Measurements from ENCODE around the gene PLXNC1. TPM values are rescaled to one million over a fixed set of nuclear protein-coding genes. Genes with fewer than 3 reads are reported as not detected.

PLXNC1 gene
- total RNA-seq (2021; fragmentation: NEBNext Ultra II Directional; extraction: Animal tissue kit (Norgen Biotek cat#: 25700)) (1.3 and 2.0 TPM in 2 replicates), polyA plus RNA-seq (2011; rRNA removed) (0.83 and 0.86 TPM in 2 replicates), polyA minus RNA-seq (2011; rRNA and poly(A)+ RNA removed) (3.0 and 5.2 TPM in 2 replicates)
- polyA plus RNA-seq (2011; cell fraction: cytosol; rRNA removed) = 0.80 TPM
- polyA plus RNA-seq (2011; cell fraction: nucleus; rRNA removed) = 1.4 TPM
- 1.6 to 2.5 TPM (median 1.8 TPM) in 4 replicates for polyA plus RNA-seq (2012, experiment 1 of 2)
- polyA plus RNA-seq (2012, experiment 2 of 2) = 0.08 TPM
- polyA plus RNA-seq (2013, experiment 1 of 2) = 1.2 TPM
- polyA plus RNA-seq (2013, experiment 2 of 2) = 1.1 TPM
- 0.81 TPM for polyA minus RNA-seq (2011; cell fraction: cytosol; rRNA and poly(A)+ RNA removed)
- 6.7 TPM for polyA minus RNA-seq (2011; cell fraction: nucleus; rRNA and poly(A)+ RNA removed)
- long read RNA-seq, experiment 1, partial matches to known transcripts = 2 of 3 reads
- long read RNA-seq, experiment 1, other reads (novel, unspliced or antisense) = 1 of 3 reads
- long read RNA-seq, experiment 2 = 0 reads

DNA sequence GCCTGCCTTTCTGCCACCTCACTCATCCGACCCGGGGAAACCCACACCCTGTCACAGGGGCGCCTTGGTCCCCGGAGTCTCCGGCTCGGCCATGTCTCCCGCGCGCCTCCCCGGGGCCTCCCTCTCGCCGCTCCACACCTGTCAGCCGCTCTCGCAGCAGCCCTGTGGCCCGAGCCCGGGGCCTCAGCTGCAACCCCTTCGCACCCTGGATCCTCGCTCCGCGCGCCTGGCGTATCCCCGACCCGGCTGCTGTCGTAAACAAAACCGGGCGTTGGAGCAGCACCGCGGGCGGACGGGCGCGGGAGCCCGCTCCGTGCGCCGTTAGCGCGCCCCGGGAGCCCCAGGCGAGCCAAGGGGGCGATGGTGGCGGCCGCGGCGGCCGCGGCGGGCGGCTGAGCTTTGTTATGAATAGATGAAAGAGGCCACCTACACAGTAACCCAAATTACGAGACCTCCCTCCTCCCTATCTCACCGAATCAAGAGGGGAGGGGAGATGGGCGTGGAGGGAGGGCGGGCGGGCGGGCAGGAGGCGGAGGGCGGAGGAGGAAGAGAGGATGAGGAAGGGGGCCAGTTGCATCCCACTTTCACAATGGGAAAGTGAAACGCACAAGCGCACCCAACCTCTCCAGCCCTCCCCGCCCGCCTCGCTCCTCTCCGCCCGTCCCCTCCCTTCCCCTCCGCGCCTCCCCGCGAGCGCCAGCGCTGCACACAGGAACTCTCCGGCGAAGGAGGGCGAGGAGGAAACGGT lies at the start of gene PLXNC1:
Gene PLXNC1, plus strand, starts transcription at position 587 of the 748 bp plus-strand sequence. CDS start 395 bp downstream, outside the sequence.
- Histone ChIP-seq H3K4me1 (replicated peaks in 1 of 4; ENCODE audit: control insufficient read depth in 3 of 4, insufficient read depth in 4 of 4, low read length in 3 of 4) (peaks cover 4 to 25% (median 17%) of the 10 kb centered on the region in 4 experiments), H3K18ac (ENCODE audit: extremely low read depth, low read length) (no peak within 1 kb of the TSS; the same call in 1 of the 2 replicates), H4K5ac (ENCODE audit: insufficient read length, low read depth, low read length) (no peak within 1 kb of the TSS), H3K23me2 (ENCODE audit: low read depth, low read length) (peaks cover 16% of the 10 kb centered on the region; the same call in 1 of the 2 replicates), H3K27ac (ENCODE audit: low read depth, low read length) (no peak within 1 kb of the TSS), H3K14ac (ENCODE audit: insufficient read length) (no peak within 1 kb of the TSS), H3K4ac (replicated peaks; ENCODE audit: insufficient read length, low read depth, low read length) (no peak within 1 kb of the TSS), H3K9me3 (ENCODE audit: insufficient read depth in 2 of 2, low read depth in 1 of 2, low read length in 1 of 2) (no peaks in the 10 kb centered on the region), H4K91ac (replicated peaks; ENCODE audit: insufficient read length, low read length) (no peak within 1 kb of the TSS), H3K4me2 (ENCODE audit: insufficient read depth in 1 of 2, low read depth in 2 of 2, low read length in 2 of 2) (peak within 1 kb of the TSS; percentile 84 to 90), H3K36me3 (ENCODE audit: control insufficient read depth in 2 of 4, insufficient read depth in 4 of 4, low read length in 3 of 4) (no peaks in the 10 kb centered on the region; a peak in 1 of 8 replicates), H2BK5ac (ENCODE audit: low read depth, low read length) (no peak within 1 kb of the TSS; the same call in 1 of the 2 replicates), H3K9ac (replicated peaks in 1 of 4; ENCODE audit: extremely low read depth in 1 of 4, low read depth in 3 of 4, low read length in 3 of 4) (no peak within 1 kb of the TSS; a peak in 1 of 7 replicates), H3K27me3 (replicated peaks in 1 of 4; ENCODE audit: control insufficient read depth in 3 of 4, extremely low read depth in 1 of 4, insufficient read depth in 3 of 4, low read length in 3 of 4) (peaks cover 43 to 73% (median 63%) of the 10 kb centered on the region in 4 experiments), H2AK5ac (ENCODE audit: low read depth, low read length) (no peak within 1 kb of the TSS), H2BK15ac (ENCODE audit: low read length) (no peak within 1 kb of the TSS), H3K79me2 (ENCODE audit: control insufficient read depth in 1 of 2, insufficient read depth in 2 of 2, low read length in 2 of 2) (no peaks in the 10 kb centered on the region), H3K23ac (ENCODE audit: insufficient read length) (no peak within 1 kb of the TSS), H3K56ac (replicated peaks; ENCODE audit: insufficient read length, low read depth, low read length) (no peak within 1 kb of the TSS), H4K8ac (ENCODE audit: extremely low read depth, insufficient read depth, low read length) (peak within 1 kb of the TSS; percentile 91), H3K4me3 (ENCODE audit: extremely low read depth in 1 of 4, insufficient read depth in 2 of 4, low read depth in 3 of 4, low read length in 4 of 4) (peak within 1 kb of the TSS; percentile 45 to 70 (median 58)), H2BK12ac (ENCODE audit: low read depth, low read length) (peak within 1 kb of the TSS; percentile 72; the same call in 1 of the 2 replicates), H2AFZ (ENCODE audit: low read length) (peak within 1 kb of the TSS; percentile 57; the same call in 1 of the 2 replicates), H3K79me1 (ENCODE audit: low read depth, low read length) (no peaks in the 10 kb centered on the region), H4K20me1 (replicated peaks in 1 of 2; ENCODE audit: control insufficient read depth in 1 of 2, insufficient read depth in 2 of 2, low read length in 2 of 2) (peaks cover 0 to 3% of the 10 kb centered on the region in 2 experiments), H2BK120ac (replicated peaks; ENCODE audit: low read depth, low read length) (no peak within 1 kb of the TSS), H2BK20ac (ENCODE audit: low read length) (no peak within 1 kb of the TSS)
- no peak for FAIRE-seq
- 1% methylated on average over 46 of the region's 75 CpGs; no CpG with 5 or more reads in 1 of the 2 experiments for WGBS, 2 experiments (ENCODE audit: extremely low coverage in 1 of 2, insufficient coverage in 1 of 2, insufficient read length in 1 of 2, insufficient replicate concordance in 2 of 2, low coverage in 1 of 2, low lambda C conversion rate in 2 of 2, missing lambda C conversion rate in 1 of 2)
- ChIA-PET POLR2A (ENCODE audit: partially characterized antibody) (interaction anchor here (0.6 kb wide), 1 partner anchor 36 kb away, joined by 4 read pairs; no protein-coding TSS in a partner anchor), CTCF (ENCODE audit: partially characterized antibody) (interaction anchor here (0.9 to 1.0 kb wide), 3 partner anchors 12 to 157 kb away, joined by 3 to 5 read pairs (median 3); no protein-coding TSS in a partner anchor)
- peak in 1 of 2 experiments; percentile 78 for DNase-seq (ENCODE audit: low read depth in 1 of 2, low spot score in 2 of 2)
- TF ChIP-seq ZNF274 (IDR thresholded peaks at IDR 0.05; ENCODE audit: borderline replicate concordance, extremely low read depth, low read length) = no peak
- TF ChIP-seq CHD2 (IDR thresholded peaks at IDR 0.05; ENCODE audit: low read length) = no peak
- TF ChIP-seq, protein P1, sequence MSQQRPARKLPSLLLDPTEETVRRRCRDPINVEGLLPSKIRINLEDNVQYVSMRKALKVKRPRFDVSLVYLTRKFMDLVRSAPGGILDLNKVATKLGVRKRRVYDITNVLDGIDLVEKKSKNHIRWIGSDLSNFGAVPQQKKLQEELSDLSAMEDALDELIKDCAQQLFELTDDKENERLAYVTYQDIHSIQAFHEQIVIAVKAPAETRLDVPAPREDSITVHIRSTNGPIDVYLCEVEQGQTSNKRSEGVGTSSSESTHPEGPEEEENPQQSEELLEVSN (IDR thresholded peaks at IDR 0.05) = 0 out of 2 replicates have a peak, but pooled peaks have one; percentile 29
- no peak for TF ChIP-seq SIN3A (conservative IDR thresholded peaks at IDR 0.05 in 1 of 2, IDR thresholded peaks at IDR 0.05 in 1 of 2; ENCODE audit: low read depth in 1 of 2, low read length in 2 of 2)
- TF ChIP-seq RBBP5 (IDR thresholded peaks at IDR 0.05; ENCODE audit: borderline replicate concordance, low read depth, low read length) = peak; percentile 67; the same call in 1 of the 2 replicates
- TF ChIP-seq, protein P2, sequence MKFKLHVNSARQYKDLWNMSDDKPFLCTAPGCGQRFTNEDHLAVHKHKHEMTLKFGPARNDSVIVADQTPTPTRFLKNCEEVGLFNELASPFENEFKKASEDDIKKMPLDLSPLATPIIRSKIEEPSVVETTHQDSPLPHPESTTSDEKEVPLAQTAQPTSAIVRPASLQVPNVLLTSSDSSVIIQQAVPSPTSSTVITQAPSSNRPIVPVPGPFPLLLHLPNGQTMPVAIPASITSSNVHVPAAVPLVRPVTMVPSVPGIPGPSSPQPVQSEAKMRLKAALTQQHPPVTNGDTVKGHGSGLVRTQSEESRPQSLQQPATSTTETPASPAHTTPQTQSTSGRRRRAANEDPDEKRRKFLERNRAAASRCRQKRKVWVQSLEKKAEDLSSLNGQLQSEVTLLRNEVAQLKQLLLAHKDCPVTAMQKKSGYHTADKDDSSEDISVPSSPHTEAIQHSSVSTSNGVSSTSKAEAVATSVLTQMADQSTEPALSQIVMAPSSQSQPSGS (IDR thresholded peaks at IDR 0.05; ENCODE audit: low read length) = no peak
